Esophagus muscularis mucosa (tissue), 4 donors: ENCODE measurements around the gene HOXA11. TPM values are rescaled to one million over a fixed set of nuclear protein-coding genes. Genes with fewer than 3 reads are reported as not detected.

Experiments
- DNase-seq: peaks from one replicate; pipeline ENCODE4 v3.0.0-alpha.2; 2017; ENCODE audit errors: extremely low spot score
- H3K27ac ChIP-seq, 4 donors: fragments of 200-600 bp; sonication (generic); replicated peaks in 1 of 4; 1 replicate in 3 of 4; 2 replicates in 1 of 4; pipeline ENCODE4 v1.5.1; 2016 to 2019; ENCODE audit warnings: mild to moderate bottlenecking in 1 of 4
- H3K27me3 ChIP-seq, 4 donors: fragments of 200-600 bp; sonication (generic); one replicate each; pipeline versions ENCODE4 v1.5.1 to v1.6.0; 2016 to 2019
- H3K36me3 ChIP-seq, 4 donors: fragments of 200-600 bp; sonication (generic); one replicate each; pipeline ENCODE4 v1.5.1; 2016 to 2019
- H3K4me1 ChIP-seq, 4 donors: fragments of 200-600 bp; sonication (generic); one replicate each; pipeline ENCODE4 v1.5.1; 2016 to 2019
- H3K4me3 ChIP-seq, 4 donors: fragments of 200-600 bp; sonication (generic); 1 replicate in 2 of 4; 2 replicates in 2 of 4; pipeline ENCODE4 v1.5.1; 2016 to 2019; ENCODE audit warnings: mild to moderate bottlenecking in 4 of 4, moderate library complexity in 1 of 4
- H3K9me3 ChIP-seq, 4 donors: fragments of 200-600 bp; sonication (generic); 1 replicate in 3 of 4; 2 replicates in 1 of 4; pipeline ENCODE4 v1.5.1; 2016 to 2019
- EP300 ChIP-seq: sonication (generic); formaldehyde crosslinking; IDR thresholded peaks from one replicate; pipeline ENCODE4 v1.6.1; 2017; ENCODE audit warnings: antibody characterized with exemption
- POLR2A ChIP-seq: fragments of 450-650 bp; IDR thresholded peaks from one replicate; pipeline ENCODE4 v1.6.1; 2017; ENCODE audit warnings: antibody characterized with exemption, moderate library complexity, mild to moderate bottlenecking, low read depth
- POLR2AphosphoS5 ChIP-seq, 2 donors: sonication (generic); formaldehyde crosslinking; IDR thresholded peaks; one replicate each; pipeline ENCODE4 v1.6.1; 2017; ENCODE audit warnings: antibody characterized with exemption in 2 of 2
- WGBS: methylation state at CpG from one replicate; pipeline ENCODE4 v1.1.5; 2018; 5-methylcytosine and 5-hydroxymethylcytosine counted together
- intact Hi-C: fragments of 100-400 bp; cut with DNase I; formaldehyde crosslinking; loops from one replicate; pipeline ENCODE4 v1.15.1; 2023
- total RNA-seq, 4 donors: library from RNA; depleted of rRNA; stranded (reverse); fragments of >200 nt; gene quantifications; one replicate each; pipeline versions ENCODE4 v1.1.0 to v1.2.1, GENCODE V29; 2016
- TF ChIP-seq, protein P1 (sequence below), 3 experiments: fragments of 200-600 bp in 2 of 3; fragments of 450-650 bp in 1 of 3; sonication (generic) in 2 of 3; IDR thresholded peaks; one replicate each; pipeline ENCODE4 v1.5.1; 2017 to 2019; ENCODE audit warnings: antibody characterized with exemption in 3 of 3, mild to moderate bottlenecking in 2 of 3, moderate library complexity in 1 of 3

HOXA11 gene
- total RNA-seq, 4 donors from 2014 or later: not detected

DNA sequence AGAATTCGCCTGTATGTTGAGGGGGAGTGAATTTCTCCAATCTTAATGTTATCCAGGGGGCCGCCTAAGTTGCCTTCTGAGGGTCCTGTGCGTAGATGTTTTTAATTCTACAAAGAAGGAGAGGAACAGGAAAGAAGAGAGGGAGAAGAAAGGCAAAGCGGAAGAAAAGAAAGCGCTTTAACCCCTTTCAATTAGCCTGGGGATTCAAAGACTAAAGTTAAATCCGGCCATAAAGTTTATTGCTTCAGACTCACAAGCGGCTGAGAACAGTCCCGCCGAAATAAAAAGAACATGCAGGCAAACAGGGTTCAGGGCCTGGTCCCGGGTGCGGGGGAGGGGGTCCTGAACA is 46.1 kb downstream of the HOXA11 start:
- DNase-seq: no peak
- peak overlapping the region; percentile 56 to 95 (median 84) for H3K4me3 ChIP-seq
- intact Hi-C loops: no loop called here
- 59% methylated on average over 11 of the region's 11 CpGs for WGBS
- no peaks in the 10 kb centered on the region for H3K9me3 ChIP-seq
- no peaks in the 10 kb centered on the region for H3K36me3 ChIP-seq
- H3K27ac ChIP-seq: peak overlapping the region; percentile 96 to 99 (median 99)
- peaks cover 0 to 4% (median 0%) of the 10 kb centered on the region in 4 donors for H3K27me3 ChIP-seq
- H3K4me1 ChIP-seq: peaks cover 11 to 70% (median 60%) of the 10 kb centered on the region in 4 donors
- TF ChIP-seq POLR2AphosphoS5 (IDR thresholded peaks at IDR 0.05) (no peak), POLR2A (no peak), EP300 (no peak)
- TF ChIP-seq, protein P1, sequence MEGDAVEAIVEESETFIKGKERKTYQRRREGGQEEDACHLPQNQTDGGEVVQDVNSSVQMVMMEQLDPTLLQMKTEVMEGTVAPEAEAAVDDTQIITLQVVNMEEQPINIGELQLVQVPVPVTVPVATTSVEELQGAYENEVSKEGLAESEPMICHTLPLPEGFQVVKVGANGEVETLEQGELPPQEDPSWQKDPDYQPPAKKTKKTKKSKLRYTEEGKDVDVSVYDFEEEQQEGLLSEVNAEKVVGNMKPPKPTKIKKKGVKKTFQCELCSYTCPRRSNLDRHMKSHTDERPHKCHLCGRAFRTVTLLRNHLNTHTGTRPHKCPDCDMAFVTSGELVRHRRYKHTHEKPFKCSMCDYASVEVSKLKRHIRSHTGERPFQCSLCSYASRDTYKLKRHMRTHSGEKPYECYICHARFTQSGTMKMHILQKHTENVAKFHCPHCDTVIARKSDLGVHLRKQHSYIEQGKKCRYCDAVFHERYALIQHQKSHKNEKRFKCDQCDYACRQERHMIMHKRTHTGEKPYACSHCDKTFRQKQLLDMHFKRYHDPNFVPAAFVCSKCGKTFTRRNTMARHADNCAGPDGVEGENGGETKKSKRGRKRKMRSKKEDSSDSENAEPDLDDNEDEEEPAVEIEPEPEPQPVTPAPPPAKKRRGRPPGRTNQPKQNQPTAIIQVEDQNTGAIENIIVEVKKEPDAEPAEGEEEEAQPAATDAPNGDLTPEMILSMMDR (IDR thresholded peaks at IDR 0.05): no peak

DNA sequence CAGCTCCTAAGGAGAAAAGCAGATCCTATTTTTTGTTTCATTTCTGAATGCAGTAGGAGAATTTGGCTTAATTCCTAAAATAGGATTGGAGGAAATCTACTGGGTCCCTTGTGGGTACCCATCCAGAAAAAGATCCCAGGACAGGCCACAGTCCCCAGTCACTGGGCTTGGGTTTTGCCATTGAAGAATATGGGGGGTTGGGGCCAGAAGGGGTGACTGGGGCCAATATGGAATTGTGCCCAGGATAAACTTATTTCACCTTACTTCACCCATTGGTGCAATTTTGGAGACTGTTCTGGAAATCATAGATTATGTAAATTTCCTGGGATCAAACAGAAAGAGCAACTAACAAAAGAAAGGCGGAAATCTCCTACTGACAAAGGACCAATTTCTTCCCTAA is 46.6 kb downstream of the HOXA11 start:
- Histone ChIP-seq H3K4me3 (peak overlapping the region; percentile 56 to 95 (median 84)), H3K9me3 (no peaks in the 10 kb centered on the region), H3K36me3 (no peaks in the 10 kb centered on the region), H3K4me1 (peaks cover 11 to 72% (median 61%) of the 10 kb centered on the region in 4 donors), H3K27me3 (peaks cover 0 to 4% (median 0%) of the 10 kb centered on the region in 4 donors), H3K27ac (peak overlapping the region; percentile 96 to 99 (median 99))
- DNase-seq: no peak
- TF ChIP-seq POLR2AphosphoS5 (IDR thresholded peaks at IDR 0.05): no peak
- no peak for TF ChIP-seq POLR2A
- no peak for TF ChIP-seq EP300
- TF ChIP-seq, protein P1 (IDR thresholded peaks at IDR 0.05): no peak
- intact Hi-C loops: no loop called here
- 67% methylated on average over 1 of the region's 1 CpG for WGBS

DNA sequence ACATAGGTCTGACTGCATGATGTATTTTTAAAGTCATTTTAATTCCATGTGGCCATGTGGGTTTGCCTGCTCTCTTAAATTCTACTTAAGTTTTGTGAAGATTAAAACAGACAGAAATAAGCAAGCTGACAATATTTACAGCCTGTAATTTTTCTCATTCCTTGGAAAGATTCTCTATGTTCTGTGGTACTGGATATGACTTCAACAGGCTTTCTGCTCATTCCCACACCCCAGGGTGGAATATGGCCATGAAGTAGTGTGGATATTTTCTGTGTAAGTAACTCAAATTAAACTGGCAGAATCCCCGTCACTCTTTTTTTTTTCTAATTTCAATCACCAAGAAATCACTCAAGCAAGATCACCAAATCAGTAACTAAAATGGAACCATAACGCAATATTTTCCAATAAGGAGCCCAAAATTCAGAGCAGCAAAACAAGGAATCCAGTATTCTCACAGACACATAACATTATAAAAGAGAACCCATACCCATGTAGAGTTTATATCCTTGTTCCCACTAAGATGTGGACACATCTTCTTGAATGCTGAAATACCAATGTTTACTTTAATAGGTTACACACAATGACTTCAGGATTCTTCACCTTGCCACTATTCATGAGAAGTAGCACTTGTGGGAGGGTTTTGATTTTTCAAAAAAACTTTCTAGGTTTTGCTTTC is 47.3 kb downstream of the HOXA11 start:
- intact Hi-C loops: no loop called here
- DNase-seq: no peak
- Histone ChIP-seq H3K4me1 (peaks cover 6 to 79% (median 67%) of the 10 kb centered on the region in 4 donors), H3K9me3 (no peaks in the 10 kb centered on the region), H3K27ac (peak overlapping the region; percentile 96 to 99 (median 99)), H3K36me3 (no peaks in the 10 kb centered on the region), H3K27me3 (peaks cover 0 to 4% (median 0%) of the 10 kb centered on the region in 4 donors), H3K4me3 (peak overlapping the region in 2 of 4 donors; percentile 83 to 85)
- TF ChIP-seq, protein P1 (IDR thresholded peaks at IDR 0.05): no peak
- TF ChIP-seq EP300 (no peak), POLR2A (no peak), POLR2AphosphoS5 (IDR thresholded peaks at IDR 0.05) (no peak)
- 58% methylated on average over 2 of the region's 2 CpGs for WGBS

DNA sequence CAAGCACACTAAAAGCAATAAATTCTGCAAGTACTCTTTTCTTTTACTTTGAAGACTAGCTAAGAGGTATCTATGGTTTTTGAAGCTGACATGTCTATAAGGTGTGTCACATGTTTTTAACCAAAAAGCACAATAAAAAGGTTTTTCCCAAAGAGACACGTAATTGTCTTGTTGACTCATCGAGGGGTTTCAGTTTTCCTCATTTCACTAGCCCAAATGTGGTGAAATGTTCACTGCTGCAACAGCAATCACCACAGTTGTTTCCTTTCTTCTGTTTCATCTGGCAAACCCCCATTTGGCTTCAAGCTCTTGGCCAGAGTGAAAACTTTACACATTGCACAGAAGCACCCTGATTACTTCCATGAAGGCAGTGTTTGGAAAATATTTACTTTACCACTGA is 50.6 kb downstream of the HOXA11 start:
- intact Hi-C loops: loop anchor here (2.0 kb wide), 1 partner anchor 38 kb away; no protein-coding TSS in a partner anchor
- WGBS: 12% methylated on average over 2 of the region's 2 CpGs

More for the DNA sequence above, 50.6 kb downstream of the HOXA11 start:
- DNase-seq: no peak
- H3K36me3 ChIP-seq: no peaks in the 10 kb centered on the region
- peaks cover 0 to 4% (median 0%) of the 10 kb centered on the region in 4 donors for H3K27me3 ChIP-seq
- H3K9me3 ChIP-seq: no peaks in the 10 kb centered on the region
- TF ChIP-seq, protein P1 (IDR thresholded peaks at IDR 0.05): no peak
- TF ChIP-seq EP300 (no peak), POLR2AphosphoS5 (IDR thresholded peaks at IDR 0.05) (peak; percentile 43 to 54), POLR2A (no peak)
- peak overlapping the region; percentile 96 to 99 (median 99) for H3K27ac ChIP-seq
- H3K4me3 ChIP-seq: no peak overlapping the region
- peaks cover 0 to 83% (median 80%) of the 10 kb centered on the region in 4 donors for H3K4me1 ChIP-seq
